ENCODE measurements around the gene TMTC2.

Gene TMTC2

DNA sequence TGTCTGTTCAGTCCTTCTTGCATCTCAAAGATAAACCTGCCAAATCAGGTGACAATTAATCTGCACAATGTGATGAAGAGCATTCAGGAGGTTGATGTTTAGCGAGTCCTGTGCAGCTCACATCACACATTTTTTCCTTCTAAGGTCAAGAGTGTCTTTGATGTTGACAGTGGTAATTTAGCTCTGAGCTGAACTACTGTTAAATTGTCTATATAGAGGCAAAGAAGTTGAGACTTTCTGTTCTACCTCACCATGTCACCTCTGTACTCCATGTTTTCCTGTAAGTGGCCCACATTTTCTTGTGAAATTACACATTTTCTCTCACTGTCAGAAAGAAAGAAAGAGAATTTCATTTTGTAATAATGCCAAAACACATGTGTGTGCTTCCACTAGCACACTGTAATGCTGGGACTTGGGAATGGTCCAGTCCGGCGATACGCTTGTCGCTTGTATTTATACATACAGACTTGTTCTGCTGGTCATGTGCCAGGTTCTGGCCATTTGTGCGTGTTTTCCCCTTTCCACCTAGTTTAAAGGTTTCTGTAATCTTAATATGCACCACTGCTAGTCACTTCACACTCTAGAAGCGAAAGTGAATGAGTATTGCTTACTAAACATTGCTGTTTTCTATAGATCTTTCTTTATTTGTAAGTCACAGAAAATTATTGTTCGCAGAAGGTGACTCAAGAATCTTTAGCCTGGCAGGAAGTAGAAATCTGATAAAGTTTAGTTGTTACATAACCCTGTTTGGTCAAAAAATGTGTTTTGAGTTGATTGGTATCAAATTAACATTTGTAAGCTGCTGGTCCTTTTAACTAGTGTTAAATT lies 328.9 kb downstream of the TMTC2 start:
- no peak for DNase-seq (ENCODE audit: low spot score)

DNA sequence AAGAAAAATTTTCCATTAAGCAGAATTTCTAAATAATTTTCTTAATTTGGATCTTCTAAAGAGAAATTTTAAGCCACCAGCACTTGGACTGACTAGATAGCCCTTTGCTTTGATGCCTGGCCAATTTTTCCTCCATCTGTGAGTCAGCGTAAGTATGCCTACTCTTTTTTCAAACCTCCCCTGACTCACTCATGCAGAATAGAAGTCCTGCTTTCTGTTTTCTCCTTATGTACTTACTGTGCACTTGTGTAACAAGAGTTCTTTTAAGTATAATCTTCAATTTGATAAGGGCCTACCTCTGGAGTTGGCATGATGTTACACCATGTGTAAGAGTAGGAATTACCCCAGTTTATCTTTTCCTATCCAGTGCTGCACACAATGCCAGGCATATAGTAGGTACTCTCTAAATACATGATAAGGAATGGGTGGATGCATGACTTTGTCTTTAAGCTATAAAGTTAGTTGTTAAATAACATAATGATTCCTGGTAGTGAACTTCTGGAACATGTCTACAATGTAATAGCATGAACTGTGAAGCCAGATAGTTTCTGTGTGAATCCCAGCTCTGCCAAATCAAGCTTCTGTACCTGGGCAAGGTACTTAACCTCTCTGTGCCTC lies 329.6 kb downstream of the TMTC2 start:
- DNase-seq (ENCODE audit: low spot score), result no peak

GRCh38 chr12:83016991-83017390 lies 330.3 kb downstream of the TMTC2 start:
- DNase-seq (ENCODE audit: low spot score), result no peak

DNA sequence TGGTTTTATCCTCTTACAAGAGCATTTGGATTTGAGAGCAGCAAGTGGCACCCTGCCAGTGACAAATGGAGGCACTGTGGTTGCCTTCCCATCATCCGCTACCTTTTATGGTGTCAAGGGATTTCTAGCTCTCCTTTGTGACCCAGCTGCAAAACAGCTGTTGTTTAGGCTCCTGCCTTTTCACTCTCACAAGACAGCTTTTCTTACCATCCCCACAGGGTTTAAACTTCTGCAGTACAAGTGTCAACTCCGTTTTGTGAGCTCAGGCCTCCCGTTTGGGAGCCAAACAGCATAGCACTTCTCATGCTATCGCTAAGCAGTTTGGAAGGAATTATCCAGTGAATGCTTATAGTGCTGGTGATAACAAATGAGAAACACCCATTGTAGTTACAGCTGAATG lies 331.4 kb downstream of the TMTC2 start:
- no peak for DNase-seq (ENCODE audit: low spot score)

GRCh38 chr12:83027021-83027723 lies 340.5 kb downstream of the TMTC2 start:
- no peak for DNase-seq (ENCODE audit: low spot score)

- DNase-seq (ENCODE audit: low spot score), result no peak
These were observed 344.5 kb downstream of the TMTC2 start for GRCh38 chr12:83031196-83031595.

DNA sequence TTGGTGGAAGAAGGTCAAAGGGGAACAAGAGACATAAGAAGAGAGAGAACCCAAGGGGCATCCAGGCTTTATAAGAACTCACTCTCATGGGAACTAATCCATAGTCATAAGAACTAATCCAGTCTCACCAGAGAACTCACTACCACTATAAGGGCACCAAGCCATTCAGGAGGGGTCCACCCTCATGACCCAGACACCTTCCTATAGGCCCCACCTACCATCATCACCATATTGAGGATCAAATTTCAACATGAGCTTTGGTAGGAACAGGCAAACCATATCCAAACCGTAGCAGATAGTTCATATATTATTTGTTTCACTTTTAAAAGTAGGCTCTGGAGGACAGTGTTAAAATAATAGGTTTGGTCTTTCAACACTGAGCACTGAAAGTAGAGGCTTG lies 350.1 kb downstream of the TMTC2 start:
- no peak for DNase-seq (ENCODE audit: low spot score)

GRCh38 chr12:83039413-83039812 lies 352.7 kb downstream of the TMTC2 start:
- DNase-seq (ENCODE audit: low spot score), result no peak

- no peak for DNase-seq (ENCODE audit: low spot score)
These were observed 353.6 kb downstream of the TMTC2 start for GRCh38 chr12:83040339-83040738.

GRCh38 chr12:83040991-83041390 lies 354.3 kb downstream of the TMTC2 start:
- no peak for DNase-seq (ENCODE audit: low spot score)

- DNase-seq (ENCODE audit: low spot score), result no peak
These were observed 355.9 kb downstream of the TMTC2 start for GRCh38 chr12:83042441-83043200.

DNA sequence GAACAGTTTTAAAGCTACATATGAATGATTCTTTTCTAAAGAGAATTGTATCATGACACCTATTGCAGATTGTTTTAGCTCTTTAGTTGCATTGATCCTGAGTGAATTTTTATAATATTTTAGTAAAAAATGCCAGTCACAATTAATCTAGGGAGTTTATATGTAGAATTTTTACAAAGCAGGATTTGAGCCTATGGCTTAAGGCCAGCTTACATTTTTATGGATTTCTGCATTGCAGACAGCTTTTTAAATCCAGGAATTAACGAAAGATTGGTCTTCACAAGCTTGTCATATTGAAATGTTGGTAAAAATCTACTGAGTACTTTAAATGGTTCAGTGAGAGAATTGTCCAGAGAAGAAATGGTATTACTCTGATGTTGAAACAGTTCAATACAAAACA lies 358.0 kb downstream of the TMTC2 start:
- DNase-seq (ENCODE audit: low spot score), result no peak

DNA sequence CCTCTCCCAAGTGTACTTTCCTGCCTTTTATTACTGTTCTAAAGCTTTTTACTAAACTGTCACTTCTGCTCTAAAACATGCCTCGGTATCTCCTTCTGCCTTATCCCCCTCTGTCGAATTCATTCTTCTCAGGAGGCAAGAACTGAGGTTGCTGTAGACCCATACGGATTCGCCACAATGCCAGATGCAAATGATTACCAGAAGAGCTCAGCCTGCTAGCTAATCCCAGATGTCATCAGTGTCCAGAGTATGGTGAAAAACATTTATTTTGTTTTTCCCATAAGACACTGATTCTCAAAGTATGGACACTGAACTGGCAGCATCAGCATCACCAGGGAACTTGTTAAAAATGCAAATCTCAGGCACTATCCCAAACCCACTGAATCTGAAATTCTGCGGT lies 359.3 kb downstream of the TMTC2 start:
- DNase-seq (ENCODE audit: low spot score), result no peak

DNA sequence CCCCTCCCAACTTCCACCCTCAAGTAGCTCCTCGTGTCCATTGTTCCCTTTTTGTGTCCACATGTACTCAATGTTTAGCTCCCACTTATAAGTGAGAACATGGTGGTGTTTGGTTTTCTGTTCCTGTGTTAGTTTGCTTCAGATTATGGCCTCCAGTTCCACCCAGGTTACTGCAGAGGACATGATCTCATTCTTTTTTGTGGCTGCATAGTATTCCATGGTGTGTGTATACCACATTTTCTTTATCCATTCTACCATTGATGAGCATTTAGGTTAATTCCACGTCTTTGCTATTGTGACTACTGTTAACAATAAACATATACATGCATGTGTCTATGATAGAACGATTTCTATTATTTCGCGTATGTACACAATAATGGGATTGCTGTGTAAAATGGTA lies 362.6 kb downstream of the TMTC2 start:
- no peak for DNase-seq (ENCODE audit: low spot score)

GRCh38 chr12:83052890-83053541 lies 366.3 kb downstream of the TMTC2 start:
- no peak for DNase-seq (ENCODE audit: low spot score)

- no peak for DNase-seq (ENCODE audit: low spot score)
These were observed 370.7 kb downstream of the TMTC2 start for GRCh38 chr12:83057436-83057835.

DNA sequence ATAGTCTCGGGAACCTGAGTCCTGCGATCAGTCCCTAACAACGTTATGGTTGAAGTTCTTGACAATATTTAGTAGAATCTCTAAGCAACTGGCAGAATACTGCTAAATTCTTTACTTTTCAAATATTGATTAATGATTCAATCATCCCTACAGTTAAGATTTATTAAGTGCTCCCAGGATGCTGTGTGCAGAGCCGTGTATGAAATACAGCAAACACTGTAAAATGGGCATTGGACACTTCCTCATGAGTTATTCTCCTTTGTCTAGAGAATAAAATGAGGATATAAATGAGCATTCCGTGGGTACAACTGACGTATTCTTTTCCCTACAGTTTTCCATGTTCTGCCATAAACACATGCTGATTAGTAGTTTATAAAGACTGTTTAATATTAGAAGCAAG lies 372.4 kb downstream of the TMTC2 start:
- no peak for DNase-seq (ENCODE audit: low spot score)

- no peak for DNase-seq (ENCODE audit: low spot score)
These were observed 378.9 kb downstream of the TMTC2 start for GRCh38 chr12:83065562-83065961.

GRCh38 chr12:83067981-83068380 lies 381.3 kb downstream of the TMTC2 start:
- no peak for DNase-seq (ENCODE audit: low spot score)

DNA sequence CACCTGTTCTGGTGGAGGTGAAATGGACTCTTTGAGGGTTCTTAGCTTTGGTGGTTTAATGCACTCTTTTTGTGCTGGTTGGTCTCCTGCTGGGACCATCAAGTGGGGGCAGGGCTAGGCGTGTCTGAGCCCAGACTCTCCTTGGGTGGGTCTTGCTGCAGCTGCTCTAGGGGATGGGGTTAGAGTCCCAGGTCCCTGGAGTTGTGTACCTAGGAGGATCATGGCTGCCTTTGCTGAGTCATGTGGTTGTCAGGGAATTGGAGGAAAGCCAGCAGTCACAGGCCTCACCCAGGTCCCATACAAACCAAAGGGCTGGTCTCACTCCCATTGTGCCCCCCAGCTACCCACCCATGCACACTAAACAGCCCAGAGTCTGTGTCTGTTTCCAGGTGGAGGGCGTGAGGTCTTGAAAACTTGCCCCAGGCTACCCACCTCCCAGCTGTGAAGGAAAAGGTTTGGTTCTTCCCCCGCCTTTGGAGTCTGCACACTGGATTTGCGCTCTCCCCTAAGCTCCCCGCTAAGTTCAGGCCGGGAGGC lies 387.7 kb downstream of the TMTC2 start:
- DNase-seq (ENCODE audit: low spot score), result no peak

DNA sequence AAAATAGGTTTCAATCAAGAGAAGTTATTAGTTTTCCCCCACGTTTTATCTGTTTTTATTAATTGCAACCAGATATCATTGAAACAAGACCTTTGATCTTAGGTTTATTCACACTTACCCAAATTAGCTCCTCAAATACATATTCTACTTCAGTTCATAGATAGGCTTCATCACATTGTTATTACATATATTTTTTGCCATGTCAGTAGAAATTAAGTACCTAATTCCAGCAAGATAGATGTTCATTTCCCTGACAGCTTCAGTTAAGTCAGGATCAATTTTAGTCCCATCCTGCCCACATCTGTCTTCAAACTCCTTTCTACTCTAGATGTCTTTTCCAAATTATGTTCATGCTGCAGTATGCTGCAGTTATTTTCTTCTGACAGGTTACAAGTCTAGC lies 388.8 kb downstream of the TMTC2 start:
- no peak for DNase-seq (ENCODE audit: low spot score)

GRCh38 chr12:83077041-83077440 lies 390.3 kb downstream of the TMTC2 start:
- DNase-seq (ENCODE audit: low spot score), result no peak

Data from HuH-7.5 (cell line).